ENCODE measurements around the gene TMEM238.

DNA sequence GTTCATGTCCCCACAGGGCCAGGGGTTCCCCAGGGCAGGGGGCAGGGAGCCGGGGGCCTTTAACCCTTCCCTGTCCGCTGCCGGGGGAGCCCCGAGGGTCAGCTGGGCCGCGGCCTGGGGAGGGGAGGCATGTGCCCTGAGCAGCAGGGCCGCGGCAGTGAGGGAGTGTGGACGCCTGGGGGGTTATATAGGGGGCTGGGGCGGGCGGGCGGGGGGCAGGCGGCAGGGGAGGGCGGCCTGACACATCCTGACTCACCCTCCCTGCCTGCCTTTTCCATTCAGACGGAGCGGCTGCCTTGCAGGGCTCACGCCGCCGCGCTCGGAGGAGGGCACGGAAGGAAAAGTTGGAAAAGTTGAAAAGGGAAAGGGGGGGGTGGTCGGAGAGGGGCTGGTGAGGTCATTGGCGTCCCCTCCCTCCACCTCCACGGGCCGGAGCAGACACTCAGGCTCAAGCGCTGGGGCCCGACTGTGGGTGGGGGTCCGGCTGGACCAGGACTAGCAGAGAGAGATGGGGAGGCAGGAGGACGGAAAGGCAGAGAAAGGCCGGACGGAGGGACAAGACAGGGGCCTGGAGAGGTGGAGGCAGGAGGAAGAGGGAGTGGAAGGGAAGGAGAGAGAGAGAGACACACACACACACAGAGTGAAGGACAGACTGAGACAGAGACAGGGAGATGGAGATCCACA lies 13.6 kb downstream of the TMEM238 start, which contains the start of gene IL11:
- TF ChIP-seq EP300 (IDR thresholded peaks at IDR 0.05): no peak
- TF ChIP-seq, protein P1, sequence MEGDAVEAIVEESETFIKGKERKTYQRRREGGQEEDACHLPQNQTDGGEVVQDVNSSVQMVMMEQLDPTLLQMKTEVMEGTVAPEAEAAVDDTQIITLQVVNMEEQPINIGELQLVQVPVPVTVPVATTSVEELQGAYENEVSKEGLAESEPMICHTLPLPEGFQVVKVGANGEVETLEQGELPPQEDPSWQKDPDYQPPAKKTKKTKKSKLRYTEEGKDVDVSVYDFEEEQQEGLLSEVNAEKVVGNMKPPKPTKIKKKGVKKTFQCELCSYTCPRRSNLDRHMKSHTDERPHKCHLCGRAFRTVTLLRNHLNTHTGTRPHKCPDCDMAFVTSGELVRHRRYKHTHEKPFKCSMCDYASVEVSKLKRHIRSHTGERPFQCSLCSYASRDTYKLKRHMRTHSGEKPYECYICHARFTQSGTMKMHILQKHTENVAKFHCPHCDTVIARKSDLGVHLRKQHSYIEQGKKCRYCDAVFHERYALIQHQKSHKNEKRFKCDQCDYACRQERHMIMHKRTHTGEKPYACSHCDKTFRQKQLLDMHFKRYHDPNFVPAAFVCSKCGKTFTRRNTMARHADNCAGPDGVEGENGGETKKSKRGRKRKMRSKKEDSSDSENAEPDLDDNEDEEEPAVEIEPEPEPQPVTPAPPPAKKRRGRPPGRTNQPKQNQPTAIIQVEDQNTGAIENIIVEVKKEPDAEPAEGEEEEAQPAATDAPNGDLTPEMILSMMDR (IDR thresholded peaks at IDR 0.05): no peak
- no peak for TF ChIP-seq POLR2AphosphoS5 (IDR thresholded peaks at IDR 0.05)
